ENCODE results near the gene METTL26. TPM values are rescaled to one million over a fixed set of nuclear protein-coding genes. Genes with fewer than 3 reads are reported as not detected.

Gene METTL26
- total RNA-seq, 1 donor, result 76.0 TPM

- Histone ChIP-seq H3K36me3 (ENCODE audit: insufficient read depth, low read length) (no peaks in the 10 kb centered on the region), H3K4me1 (ENCODE audit: insufficient read depth, low read length) (peaks cover 6% of the 10 kb centered on the region), H3K79me2 (ENCODE audit: insufficient read depth, low read length) (peaks cover 14% of the 10 kb centered on the region), H3K4me3 (ENCODE audit: insufficient read depth, low read length) (no peak overlapping the region), H3K27me3 (ENCODE audit: insufficient read depth, low read length) (no peaks in the 10 kb centered on the region), H3K27ac (ENCODE audit: low read depth, low read length) (no peak overlapping the region), H3K4me2 (ENCODE audit: insufficient read depth, low read length) (no peak overlapping the region), H4K20me1 (ENCODE audit: insufficient read depth, low read length) (peaks cover 4% of the 10 kb centered on the region), H3K9me3 (ENCODE audit: low read depth, low read length) (no peaks in the 10 kb centered on the region), H2AFZ (ENCODE audit: low read length) (no peak overlapping the region)
- TF ChIP-seq, protein P1, sequence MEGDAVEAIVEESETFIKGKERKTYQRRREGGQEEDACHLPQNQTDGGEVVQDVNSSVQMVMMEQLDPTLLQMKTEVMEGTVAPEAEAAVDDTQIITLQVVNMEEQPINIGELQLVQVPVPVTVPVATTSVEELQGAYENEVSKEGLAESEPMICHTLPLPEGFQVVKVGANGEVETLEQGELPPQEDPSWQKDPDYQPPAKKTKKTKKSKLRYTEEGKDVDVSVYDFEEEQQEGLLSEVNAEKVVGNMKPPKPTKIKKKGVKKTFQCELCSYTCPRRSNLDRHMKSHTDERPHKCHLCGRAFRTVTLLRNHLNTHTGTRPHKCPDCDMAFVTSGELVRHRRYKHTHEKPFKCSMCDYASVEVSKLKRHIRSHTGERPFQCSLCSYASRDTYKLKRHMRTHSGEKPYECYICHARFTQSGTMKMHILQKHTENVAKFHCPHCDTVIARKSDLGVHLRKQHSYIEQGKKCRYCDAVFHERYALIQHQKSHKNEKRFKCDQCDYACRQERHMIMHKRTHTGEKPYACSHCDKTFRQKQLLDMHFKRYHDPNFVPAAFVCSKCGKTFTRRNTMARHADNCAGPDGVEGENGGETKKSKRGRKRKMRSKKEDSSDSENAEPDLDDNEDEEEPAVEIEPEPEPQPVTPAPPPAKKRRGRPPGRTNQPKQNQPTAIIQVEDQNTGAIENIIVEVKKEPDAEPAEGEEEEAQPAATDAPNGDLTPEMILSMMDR (IDR thresholded peaks at IDR 0.05; ENCODE audit: extremely low read depth, low read depth, low read length), result no peak
- no peak for DNase-seq (ENCODE audit: insufficient read length, low spot score, missing footprints)
Observed at GRCh38 chr16:632486-633335, 3.4 kb downstream of the METTL26 start.

DNA sequence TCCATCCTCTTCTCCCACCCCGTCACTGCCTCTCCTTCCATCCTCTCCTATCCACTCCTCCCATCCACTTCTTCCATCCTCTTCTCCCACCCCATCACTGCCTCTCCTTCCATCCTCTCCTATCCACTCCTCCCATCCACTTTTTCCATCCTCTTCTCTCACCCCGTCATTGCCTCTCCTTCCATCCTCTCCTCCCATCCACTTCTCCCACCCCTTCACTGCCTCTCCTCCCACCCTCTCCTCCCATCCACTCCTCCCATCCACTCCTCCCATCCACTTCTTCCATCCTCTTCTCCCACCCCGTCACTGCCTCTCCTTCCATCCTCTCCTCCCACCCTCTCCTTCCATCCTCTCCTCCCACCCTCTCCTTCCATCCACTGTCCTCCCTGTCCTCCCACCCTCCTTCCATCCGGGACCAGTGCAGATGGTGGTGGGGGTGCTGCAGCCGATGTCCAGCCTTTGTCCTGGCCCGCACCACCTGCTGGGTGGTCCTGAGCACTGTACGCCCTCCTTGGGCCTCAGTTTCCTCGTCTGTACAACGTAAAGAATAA is 4.2 kb downstream of the METTL26 start:
- Histone ChIP-seq H2AFZ (ENCODE audit: low read length) (no peak overlapping the region), H3K9me3 (ENCODE audit: low read depth, low read length) (no peaks in the 10 kb centered on the region), H3K27ac (ENCODE audit: low read depth, low read length) (no peak overlapping the region), H3K36me3 (ENCODE audit: insufficient read depth, low read length) (no peaks in the 10 kb centered on the region), H3K79me2 (ENCODE audit: insufficient read depth, low read length) (peaks cover 14% of the 10 kb centered on the region), H3K27me3 (ENCODE audit: insufficient read depth, low read length) (no peaks in the 10 kb centered on the region), H3K4me2 (ENCODE audit: insufficient read depth, low read length) (no peak overlapping the region), H3K4me3 (ENCODE audit: insufficient read depth, low read length) (no peak overlapping the region), H3K4me1 (ENCODE audit: insufficient read depth, low read length) (peaks cover 13% of the 10 kb centered on the region), H4K20me1 (ENCODE audit: insufficient read depth, low read length) (peaks cover 4% of the 10 kb centered on the region)
- no peak for DNase-seq (ENCODE audit: insufficient read length, low spot score, missing footprints)
- TF ChIP-seq, protein P1 (IDR thresholded peaks at IDR 0.05; ENCODE audit: extremely low read depth, low read depth, low read length), result no peak

- peaks cover 4% of the 10 kb centered on the region for H4K20me1 ChIP-seq (ENCODE audit: insufficient read depth, low read length)
- H3K4me1 ChIP-seq (ENCODE audit: insufficient read depth, low read length), result peaks cover 19% of the 10 kb centered on the region
- H3K9me3 ChIP-seq (ENCODE audit: low read depth, low read length), result no peaks in the 10 kb centered on the region
- no peak within 1 kb of the TSS for H3K4me3 ChIP-seq (ENCODE audit: insufficient read depth, low read length)
- H3K79me2 ChIP-seq (ENCODE audit: insufficient read depth, low read length), result peaks cover 11% of the 10 kb centered on the region
- H2AFZ ChIP-seq (ENCODE audit: low read length), result no peak within 1 kb of the TSS
- TF ChIP-seq, protein P1 (IDR thresholded peaks at IDR 0.05; ENCODE audit: extremely low read depth, low read depth, low read length), result no peak
- H3K27ac ChIP-seq (ENCODE audit: low read depth, low read length), result no peak within 1 kb of the TSS
- H3K27me3 ChIP-seq (ENCODE audit: insufficient read depth, low read length), result no peaks in the 10 kb centered on the region
- no peak within 1 kb of the TSS for H3K4me2 ChIP-seq (ENCODE audit: insufficient read depth, low read length)
- no peaks in the 10 kb centered on the region for H3K36me3 ChIP-seq (ENCODE audit: insufficient read depth, low read length)
- DNase-seq (ENCODE audit: insufficient read length, low spot score, missing footprints), result peak; percentile 93
Observed at GRCh38 chr16:630815-631405, 5.2 kb downstream of the METTL26 start, which contains the start of gene WFIKKN1. Gene WFIKKN1 (plus strand): TSS chr16:630985. CDS start chr16:631254, 269 bp downstream.

Data from osteoblast (primary cell).